HG03565 (cell line): ENCODE measurements around the gene TCF12.
"Not testable (repeated sequence)": the region's sequence is repeated elsewhere in the genome, so short reads cannot be mapped to it uniquely, and the experiment has no call there.

Experiments
- ATAC-seq: cut with Tn5 transposase; IDR thresholded peaks from one replicate; pipeline ENCODE4 v1.9.1; 2021; ENCODE audit warnings: mild to moderate bottlenecking, moderate library complexity; ENCODE audit not compliant: unreplicated experiment

TCF12 gene

DNA sequence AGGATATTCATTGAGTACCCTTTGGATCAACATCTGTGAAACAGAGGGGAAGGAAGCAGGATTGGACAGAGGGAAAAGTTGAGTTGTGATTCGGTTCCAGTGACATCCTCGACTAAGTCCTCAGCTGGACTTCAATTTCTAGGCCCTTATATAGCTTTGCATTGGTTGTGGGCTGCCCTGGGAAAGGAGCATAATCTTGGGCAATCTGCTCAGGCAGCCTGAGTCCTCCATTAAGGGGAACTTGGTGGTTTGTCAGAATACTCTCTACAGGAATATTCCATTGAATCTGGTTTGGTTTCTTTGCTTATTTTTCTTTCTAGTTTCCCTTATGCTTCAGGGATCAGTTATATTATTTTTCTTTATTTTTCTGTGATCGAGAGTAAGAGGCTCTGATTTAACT lies 94.1 kb downstream of the TCF12 start:
- no peak for ATAC-seq

DNA sequence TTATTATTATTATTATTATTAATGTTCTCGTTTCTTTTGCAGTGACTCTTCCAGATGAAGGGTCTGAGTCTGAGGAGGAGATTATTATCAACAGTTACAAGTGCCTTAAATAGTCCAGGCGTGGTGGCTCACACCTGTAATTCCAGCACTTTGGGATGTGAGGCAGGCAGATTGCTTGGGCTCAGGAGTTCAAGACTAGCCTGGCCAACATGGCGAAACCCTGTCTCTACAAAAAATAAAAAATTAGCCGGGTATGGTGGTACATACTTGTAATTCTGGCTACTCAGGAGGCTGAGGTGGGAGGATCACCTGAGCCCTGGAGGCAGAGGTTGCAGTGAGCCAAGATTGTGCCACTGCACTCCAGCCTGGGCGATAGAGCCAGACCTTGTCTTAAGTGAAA lies 96.5 kb downstream of the TCF12 start:
- ATAC-seq = not testable (repeated sequence)

- no peak for ATAC-seq
Measured at GRCh38 chr15:57015360-57015759, 96.9 kb downstream of the TCF12 start.

- ATAC-seq = no peak
Measured at GRCh38 chr15:57015897-57016296, 97.5 kb downstream of the TCF12 start.

DNA sequence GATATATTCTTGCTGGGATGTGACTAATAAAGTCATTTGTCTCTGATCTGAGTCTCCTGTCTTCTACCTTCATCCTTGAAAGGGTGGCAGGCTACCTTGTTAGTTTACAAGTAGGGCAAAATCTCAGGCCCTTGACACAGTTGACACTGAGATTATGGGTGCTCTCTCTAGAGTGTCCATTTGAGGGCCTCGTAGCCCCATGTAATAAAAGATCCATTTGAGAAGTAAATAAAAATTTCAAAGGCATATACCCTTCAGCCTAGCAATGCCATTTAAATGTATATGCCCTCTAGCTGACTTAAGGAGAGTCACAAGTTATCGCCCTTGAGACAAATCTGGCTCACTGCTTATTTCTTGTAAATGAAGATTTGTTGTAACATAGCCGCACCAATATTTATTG lies 98.6 kb downstream of the TCF12 start:
- no peak for ATAC-seq

GRCh38 chr15:57018151-57018550 lies 99.7 kb downstream of the TCF12 start:
- ATAC-seq = no peak

- no peak for ATAC-seq
Measured at GRCh38 chr15:57019496-57020160, 101.2 kb downstream of the TCF12 start.

DNA sequence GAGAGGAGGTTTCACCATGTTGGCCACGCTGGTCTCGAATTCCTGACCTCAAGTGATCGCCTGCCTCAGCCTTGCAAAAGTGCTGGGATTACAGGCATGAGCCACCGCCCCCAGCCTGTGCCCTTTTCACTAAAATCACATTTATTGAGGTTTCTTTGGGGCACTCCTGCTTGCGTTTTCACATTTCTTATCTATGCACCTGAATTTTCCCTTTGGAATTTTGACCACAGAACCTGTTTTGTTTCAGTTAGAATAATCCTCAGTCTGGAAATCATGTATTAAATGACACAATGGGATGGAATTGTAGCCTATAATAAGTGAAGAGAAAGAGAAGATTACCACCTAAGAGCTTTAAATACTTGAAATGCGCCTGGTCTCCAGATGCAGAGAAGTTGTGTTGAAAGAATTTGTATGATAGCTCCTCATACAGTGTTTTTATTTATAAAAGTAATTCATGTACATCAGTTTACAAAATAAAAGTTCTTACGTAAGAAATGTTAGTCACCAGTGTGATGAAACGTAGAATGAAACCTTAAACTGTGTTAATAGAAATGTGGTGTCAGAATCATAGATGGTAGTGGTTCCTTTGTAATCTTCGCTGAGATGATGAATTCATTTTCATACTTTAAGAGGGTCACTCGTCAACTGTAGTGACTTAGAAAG lies 107.0 kb downstream of the TCF12 start:
- no peak for ATAC-seq

- no peak for ATAC-seq
Measured at GRCh38 chr15:57026016-57026592, 107.7 kb downstream of the TCF12 start.

- no peak for ATAC-seq
Measured at GRCh38 chr15:57027596-57027995, 109.2 kb downstream of the TCF12 start.

- no peak for ATAC-seq
Measured at GRCh38 chr15:57028176-57028575, 109.7 kb downstream of the TCF12 start.

DNA sequence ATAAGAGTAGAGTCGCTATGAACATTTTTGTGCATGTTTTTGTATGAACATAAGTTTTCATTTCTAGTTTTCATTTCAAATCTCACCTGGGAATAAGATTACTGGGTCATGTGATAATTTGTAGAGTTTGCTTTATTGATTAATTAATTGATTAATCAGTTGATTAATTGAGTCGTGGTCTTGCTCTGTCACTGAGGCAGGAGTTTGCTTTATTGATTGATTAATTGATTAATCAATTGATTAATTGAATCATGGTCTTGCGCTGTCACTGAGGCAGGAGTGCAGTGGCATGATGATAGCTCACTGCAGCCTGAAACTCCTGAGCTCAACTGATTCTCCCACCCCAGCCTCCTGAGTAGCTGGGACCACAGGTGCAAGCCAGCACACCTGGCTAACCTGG lies 111.6 kb downstream of the TCF12 start:
- no peak for ATAC-seq

GRCh38 chr15:57031082-57031481 lies 112.6 kb downstream of the TCF12 start:
- ATAC-seq = no peak

GRCh38 chr15:57031605-57032004 lies 113.2 kb downstream of the TCF12 start:
- ATAC-seq = no peak

- no peak for ATAC-seq
Measured at GRCh38 chr15:57032338-57032737, 113.9 kb downstream of the TCF12 start.

DNA sequence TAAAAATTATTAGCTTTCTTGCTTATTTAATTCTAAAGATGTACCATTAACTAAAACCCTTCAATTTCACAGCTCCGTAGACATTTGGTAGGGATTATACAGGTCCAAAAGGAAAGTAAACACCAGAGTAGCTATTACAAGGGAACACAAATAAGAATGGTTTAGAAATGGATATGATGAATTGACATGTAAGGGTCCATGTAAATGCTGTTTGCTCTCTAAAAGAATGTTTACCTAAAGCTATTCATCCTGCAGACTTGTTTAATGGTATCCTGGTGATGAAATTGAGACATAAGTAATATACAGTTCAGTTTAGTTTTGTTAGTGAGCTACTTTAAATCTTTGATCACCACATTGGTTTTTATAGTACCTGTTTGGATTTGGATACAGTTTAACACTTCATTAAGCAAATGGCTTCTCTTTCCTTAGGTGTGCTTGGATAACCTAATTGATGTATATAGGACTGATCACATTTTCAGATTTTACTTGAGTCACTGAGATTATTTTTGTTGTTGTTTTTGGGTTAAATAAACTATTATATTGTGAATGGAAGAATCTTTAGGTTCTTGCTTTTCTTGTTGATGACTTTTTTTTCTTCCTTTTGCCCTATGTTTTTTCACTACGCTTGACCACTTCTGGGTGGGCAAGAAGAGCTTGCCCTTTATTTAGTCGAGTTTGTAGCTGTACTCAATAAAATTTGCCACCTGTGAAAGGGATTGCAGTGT lies 115.4 kb downstream of the TCF12 start:
- no peak for ATAC-seq

- ATAC-seq = no peak
Measured at GRCh38 chr15:57034613-57035012, 116.2 kb downstream of the TCF12 start.

DNA sequence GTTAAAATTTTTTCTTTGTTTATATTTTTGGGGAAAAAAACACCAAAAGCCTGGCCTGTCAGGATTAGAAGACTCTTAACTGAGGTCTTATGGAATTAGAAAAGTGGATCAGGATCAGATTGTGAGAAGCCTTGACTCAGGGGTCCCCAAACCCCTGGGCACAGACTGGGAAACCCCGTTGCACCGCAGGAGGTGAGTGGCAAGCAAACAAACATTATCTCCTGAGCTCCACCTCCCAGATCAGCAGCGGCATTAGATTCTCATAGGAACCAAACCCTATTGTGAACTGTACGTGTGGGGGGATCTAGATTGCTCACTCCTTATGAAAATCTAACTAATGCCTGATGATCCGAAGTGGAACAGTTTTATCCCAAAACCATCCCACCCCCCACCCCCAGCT lies 117.2 kb downstream of the TCF12 start:
- ATAC-seq = no peak

DNA sequence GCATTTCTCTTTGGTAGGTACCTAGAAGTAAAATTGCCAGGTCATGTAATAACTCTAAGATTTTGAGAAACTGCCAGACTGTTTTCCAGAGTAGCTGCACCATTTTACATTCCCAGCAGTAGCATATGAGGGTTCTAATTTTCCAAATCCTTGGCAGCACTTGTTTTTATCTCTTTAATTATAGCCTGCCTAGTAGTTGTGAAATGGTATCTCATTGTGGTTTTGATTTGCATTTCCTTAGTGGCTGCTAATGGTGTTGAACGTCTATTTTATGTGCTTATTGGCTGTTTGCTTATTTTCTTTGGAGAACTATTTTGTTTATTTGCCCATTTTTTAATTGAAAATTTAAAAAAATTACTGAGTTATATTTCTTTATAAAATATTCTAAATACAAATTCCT lies 117.9 kb downstream of the TCF12 start:
- ATAC-seq = no peak

DNA sequence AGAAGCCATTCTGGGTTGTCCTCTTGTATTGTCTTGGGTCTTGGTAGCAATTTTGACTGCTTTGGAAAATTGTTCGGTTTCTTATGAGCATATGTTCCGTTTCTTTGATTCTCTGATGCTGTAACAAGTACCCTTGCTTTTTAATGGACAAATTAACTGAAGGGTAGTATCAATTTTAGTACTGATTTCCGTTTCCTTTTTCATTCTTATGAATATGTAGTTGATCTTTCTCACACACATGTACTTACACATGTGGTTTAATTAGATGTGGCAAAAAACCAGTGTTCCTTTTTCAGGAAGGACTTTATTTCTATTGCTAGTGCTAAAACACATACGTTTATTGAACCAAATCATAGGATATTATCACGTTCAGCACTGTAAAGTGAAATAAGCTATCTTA lies 119.1 kb downstream of the TCF12 start:
- no peak for ATAC-seq

DNA sequence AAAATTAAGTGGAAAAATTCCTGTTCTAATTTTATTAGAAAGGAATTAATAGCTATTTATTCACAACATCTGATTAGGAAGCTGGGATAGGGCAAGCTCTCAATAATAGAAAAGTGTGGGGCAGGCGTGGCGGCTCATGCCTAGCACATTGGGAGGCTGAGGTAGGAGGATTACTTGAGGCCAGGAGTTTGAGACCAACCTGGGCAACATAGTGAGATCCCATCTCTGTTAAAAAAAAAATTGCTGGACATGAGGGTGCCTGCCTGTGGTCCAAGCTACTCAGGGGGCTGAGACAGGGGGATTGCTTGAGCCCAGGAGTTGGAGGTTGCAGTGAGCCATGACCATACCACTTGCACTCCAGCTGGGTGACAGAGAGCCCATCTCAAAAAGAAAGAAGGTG lies 119.6 kb downstream of the TCF12 start:
- no peak for ATAC-seq

GRCh38 chr15:57038496-57038895 lies 120.1 kb downstream of the TCF12 start:
- no peak for ATAC-seq
